ENCODE measurements around the gene ARG2.

Gene ARG2

DNA sequence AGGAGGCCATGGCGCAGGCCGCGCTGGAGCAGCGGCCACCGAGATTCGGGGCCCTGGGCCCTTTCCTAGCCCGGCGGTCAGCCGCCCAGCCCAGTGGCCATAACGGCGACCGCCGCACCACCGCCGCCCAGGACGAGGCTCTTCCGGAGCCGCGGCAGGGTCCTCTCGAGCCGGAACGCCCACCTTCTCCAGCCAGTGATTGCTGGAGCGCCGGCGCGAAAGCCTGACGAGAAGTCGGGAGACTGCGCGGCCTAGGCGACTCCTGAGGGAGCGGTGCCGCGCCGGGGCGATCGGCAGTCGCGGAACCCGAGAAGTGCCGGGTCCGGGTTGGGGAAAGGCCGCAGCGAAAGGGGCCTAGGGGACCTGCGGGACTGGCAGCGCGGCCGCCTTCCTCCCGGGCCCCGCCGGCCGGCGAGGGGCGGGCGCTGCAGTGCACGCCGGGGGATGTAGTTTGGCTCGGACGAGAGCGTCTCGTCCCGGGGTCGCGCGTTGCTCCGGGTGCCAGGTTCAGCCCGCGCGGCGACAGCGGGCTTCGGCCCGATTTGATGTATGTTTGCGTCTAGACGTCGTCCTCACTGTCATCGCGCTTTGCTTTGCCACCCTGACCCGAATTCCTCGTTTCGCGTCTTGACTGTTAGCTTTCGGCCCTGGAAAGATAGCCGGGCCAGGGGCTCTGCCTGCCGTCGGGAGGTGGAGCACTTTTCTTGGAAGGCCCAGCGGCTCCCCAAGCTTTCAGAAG, 54.9 kb downstream of the ARG2 start, which contains the start of gene VTI1B:
TSS of gene VTI1B (minus strand) at position 153 of the 739 bp plus-strand sequence. CDS start at position 10, 143 bp downstream.
- TF ChIP-seq ZFX (IDR thresholded peaks at IDR 0.05): peak; percentile 84
- TF ChIP-seq, protein P1, sequence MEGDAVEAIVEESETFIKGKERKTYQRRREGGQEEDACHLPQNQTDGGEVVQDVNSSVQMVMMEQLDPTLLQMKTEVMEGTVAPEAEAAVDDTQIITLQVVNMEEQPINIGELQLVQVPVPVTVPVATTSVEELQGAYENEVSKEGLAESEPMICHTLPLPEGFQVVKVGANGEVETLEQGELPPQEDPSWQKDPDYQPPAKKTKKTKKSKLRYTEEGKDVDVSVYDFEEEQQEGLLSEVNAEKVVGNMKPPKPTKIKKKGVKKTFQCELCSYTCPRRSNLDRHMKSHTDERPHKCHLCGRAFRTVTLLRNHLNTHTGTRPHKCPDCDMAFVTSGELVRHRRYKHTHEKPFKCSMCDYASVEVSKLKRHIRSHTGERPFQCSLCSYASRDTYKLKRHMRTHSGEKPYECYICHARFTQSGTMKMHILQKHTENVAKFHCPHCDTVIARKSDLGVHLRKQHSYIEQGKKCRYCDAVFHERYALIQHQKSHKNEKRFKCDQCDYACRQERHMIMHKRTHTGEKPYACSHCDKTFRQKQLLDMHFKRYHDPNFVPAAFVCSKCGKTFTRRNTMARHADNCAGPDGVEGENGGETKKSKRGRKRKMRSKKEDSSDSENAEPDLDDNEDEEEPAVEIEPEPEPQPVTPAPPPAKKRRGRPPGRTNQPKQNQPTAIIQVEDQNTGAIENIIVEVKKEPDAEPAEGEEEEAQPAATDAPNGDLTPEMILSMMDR (conservative IDR thresholded peaks at IDR 0.05): peak; percentile 15
- peak within 1 kb of the TSS; percentile 93 for H3K27ac ChIP-seq

DNA sequence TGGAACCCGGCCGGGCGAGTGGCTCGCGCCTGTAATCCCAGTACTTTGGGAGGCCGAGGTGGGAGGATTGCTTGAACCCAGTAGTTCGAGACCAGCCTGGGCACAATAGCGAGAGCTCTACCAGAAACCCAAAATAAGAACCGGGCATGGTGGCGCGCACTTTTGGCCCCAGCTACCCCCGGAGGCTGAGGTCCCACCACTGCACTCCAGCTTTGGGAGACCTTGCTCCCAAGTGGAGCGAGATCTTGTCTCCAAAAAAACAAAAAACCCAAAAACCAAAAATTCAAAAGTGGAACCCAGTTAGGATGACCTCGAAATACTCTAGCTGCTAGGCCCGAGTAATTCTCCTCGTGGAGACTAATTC, 55.5 kb downstream of the ARG2 start:
- TF ChIP-seq, protein P1 (conservative IDR thresholded peaks at IDR 0.05): no peak
- TF ChIP-seq ZFX (IDR thresholded peaks at IDR 0.05): no peak
- peak overlapping the region; percentile 93 for H3K27ac ChIP-seq

DNA sequence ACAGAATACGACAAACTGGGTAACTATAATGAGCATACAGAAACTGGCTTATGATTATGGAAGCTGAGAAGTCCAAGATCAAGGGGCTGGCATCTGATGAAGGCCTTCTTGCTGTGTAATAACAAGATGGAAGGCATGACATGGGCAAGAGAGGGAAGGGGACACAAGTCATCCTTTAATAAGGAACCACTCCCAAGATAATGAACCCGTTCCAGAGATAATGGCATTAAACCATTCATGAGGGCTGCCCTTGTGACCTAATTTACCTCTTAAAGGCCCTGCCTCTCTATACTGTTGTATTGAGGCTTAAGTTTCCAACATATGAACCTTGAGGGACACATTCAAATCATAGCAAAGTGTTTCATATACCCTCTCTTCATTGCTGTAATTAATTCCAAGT, 59.3 kb downstream of the ARG2 start:
- TF ChIP-seq, protein P1 (conservative IDR thresholded peaks at IDR 0.05): no peak
- TF ChIP-seq ZFX (IDR thresholded peaks at IDR 0.05): no peak
- H3K27ac ChIP-seq: no peak overlapping the region

- H3K27ac ChIP-seq: no peak overlapping the region
- TF ChIP-seq, protein P1 (conservative IDR thresholded peaks at IDR 0.05): no peak
- no peak for TF ChIP-seq ZFX (IDR thresholded peaks at IDR 0.05)
Measured at GRCh38 chr14:67680121-67680602, 60.4 kb downstream of the ARG2 start.

DNA sequence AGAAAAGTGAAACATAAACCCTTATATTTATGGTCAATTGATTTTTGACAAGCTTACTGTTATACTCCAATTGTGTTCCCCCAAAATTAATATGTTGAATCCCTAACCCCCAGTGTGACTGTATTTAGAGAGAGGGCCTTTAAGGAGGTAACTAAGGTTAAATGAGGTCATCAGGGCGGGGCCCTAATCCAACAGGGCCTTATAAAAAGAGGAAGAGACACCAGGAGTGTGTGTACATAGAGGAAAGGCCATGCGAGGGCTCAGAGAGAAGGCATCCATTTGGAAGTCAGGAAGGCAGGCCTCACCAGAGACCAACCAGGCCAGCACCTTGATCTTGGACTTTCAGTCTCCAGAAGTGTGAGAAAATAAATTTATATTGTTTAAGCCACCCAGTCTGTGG, 61.2 kb downstream of the ARG2 start:
- TF ChIP-seq ZFX (IDR thresholded peaks at IDR 0.05): no peak
- TF ChIP-seq, protein P1 (conservative IDR thresholded peaks at IDR 0.05): no peak
- H3K27ac ChIP-seq: no peak overlapping the region

DNA sequence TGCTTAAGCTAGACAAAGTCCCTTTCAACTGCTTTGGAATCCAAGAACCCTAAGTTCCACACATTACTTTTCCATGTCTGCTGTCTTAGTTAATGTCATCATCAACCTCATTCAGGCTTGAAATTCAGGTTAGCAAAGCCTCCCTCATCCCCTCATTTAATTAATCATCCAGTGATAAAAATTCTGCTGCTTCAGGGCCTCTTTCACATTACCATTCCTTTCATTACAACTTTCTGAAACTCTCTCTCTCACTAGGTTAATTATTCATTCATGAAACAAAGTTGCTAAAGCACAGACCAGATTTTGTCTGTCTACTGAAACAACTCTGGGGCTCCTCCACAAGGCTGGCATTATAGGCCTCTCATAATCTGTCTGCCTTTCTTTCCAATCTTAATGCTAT, 64.1 kb downstream of the ARG2 start:
- no peak overlapping the region for H3K27ac ChIP-seq
- no peak for TF ChIP-seq ZFX (IDR thresholded peaks at IDR 0.05)
- TF ChIP-seq, protein P1 (conservative IDR thresholded peaks at IDR 0.05): no peak

- TF ChIP-seq, protein P1 (conservative IDR thresholded peaks at IDR 0.05): no peak
- no peak overlapping the region for H3K27ac ChIP-seq
Measured at GRCh38 chr14:67690011-67690410, 70.3 kb downstream of the ARG2 start.
